GM21367 (cell line): ENCODE measurements around the gene IFNL3.
"Not testable (repeated sequence)": the region's sequence is repeated elsewhere in the genome, so short reads cannot be mapped to it uniquely, and the experiment has no call there.

Source experiments
- ATAC-seq: cut with Tn5 transposase; IDR thresholded peaks from one replicate; pipeline ENCODE4 v1.9.1; 2021; ENCODE audit not compliant: unreplicated experiment

Gene IFNL3

GRCh38 chr19:39253374-39254149 lies 8.8 kb upstream of the IFNL3 start:
- ATAC-seq, result no peak

- no peak for ATAC-seq
Measured at GRCh38 chr19:39252458-39252857, 7.7 kb upstream of the IFNL3 start.

- no peak for ATAC-seq
Measured at GRCh38 chr19:39251846-39252245, 7.0 kb upstream of the IFNL3 start.

GRCh38 chr19:39251081-39251480 lies 6.3 kb upstream of the IFNL3 start:
- ATAC-seq, result no peak

DNA sequence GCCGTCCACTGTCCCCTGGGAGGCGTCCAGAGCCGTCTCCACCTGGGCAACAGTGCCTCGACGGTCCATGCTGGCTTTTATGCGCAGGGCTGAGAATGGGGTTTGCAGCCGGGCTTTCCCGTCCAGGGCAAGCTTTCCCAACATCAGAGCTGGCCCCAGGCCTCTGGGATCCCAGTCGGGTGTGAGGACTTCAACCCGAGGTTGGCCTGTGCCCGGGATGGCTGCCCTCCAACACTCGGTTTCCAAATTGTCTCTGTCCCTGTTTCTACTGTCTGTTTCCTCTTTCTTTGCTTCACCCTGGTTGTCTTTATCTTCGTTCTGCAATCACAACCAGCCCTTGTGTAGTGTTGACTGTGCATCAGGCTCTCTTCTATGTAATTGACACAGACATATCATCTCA lies 4.0 kb upstream of the IFNL3 start, which contains the start of gene IFNL4:
Gene IFNL4, minus strand, starts transcription at position 51 of the 400 bp plus-strand sequence.
- ATAC-seq, result no peak

DNA sequence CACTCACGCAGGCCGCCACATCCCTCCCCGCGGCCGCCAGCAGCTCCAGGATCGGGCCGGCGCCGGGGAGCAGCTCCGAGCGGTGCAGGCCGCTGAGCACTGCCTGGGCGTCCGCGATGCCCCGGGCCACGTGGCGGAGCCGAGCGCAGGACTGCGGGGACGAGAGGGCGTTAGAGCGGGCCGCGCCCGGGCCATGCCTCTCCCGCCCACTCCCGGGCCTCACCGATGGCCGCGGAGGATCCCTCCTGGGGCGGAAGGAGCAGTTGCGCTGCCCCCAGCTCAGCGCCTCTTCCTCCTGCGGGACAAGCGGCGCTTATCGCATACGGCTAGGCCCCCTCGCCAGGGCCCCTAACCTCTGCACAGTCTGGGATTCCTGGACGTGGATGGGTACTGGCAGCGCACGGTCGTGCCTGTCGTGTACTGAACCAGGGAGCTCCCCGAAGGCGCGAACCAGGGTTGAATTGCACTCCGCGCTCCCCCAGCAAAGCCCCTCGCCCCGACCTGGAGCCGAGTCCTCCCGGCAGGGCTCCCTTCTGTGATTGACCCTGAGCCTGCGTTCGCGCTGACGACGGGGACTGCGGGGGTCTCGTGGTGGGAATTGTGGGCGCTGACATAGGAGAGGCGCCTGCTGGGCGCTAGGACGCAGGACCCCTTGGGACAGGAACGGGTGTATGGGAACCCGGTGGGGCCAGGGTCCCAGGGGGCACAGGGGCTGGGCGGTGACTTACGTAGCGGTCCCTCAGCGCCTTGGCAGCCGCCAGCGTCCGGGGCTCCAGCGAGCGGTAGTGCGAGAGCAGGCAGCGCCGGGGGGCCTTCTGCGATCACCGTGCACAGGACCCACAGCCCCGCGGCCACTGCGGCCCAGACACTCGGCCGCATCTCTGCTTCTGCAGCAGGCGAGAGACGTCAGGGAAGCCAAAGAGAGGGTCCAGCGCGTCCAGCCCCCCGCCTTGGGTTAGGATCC lies 3.2 kb upstream of the IFNL3 start:
- ATAC-seq, result no peak

GRCh38 chr19:39246951-39247669 lies 2.3 kb upstream of the IFNL3 start:
- ATAC-seq, result no peak

DNA sequence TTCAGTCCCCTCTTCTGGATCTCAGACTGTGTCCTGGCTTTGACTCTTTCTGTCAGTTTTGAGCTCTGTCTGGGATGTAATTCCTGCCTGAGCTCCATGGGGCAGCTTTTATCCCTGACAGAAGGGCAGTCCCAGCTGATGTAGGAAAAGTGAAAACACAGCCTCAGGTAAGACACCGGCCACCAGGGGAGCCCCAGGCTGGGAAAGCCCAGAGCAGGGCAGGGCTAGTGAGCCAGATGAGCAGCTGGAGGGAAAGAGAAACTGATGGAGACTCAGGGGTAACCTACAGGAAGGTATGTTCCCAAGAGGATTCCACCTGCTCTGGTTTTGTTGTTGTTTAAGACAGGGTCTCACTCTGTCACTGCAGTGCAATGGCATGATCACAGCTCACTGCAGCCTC lies 360 bp upstream of the IFNL3 start:
- ATAC-seq, result not testable (repeated sequence)

DNA sequence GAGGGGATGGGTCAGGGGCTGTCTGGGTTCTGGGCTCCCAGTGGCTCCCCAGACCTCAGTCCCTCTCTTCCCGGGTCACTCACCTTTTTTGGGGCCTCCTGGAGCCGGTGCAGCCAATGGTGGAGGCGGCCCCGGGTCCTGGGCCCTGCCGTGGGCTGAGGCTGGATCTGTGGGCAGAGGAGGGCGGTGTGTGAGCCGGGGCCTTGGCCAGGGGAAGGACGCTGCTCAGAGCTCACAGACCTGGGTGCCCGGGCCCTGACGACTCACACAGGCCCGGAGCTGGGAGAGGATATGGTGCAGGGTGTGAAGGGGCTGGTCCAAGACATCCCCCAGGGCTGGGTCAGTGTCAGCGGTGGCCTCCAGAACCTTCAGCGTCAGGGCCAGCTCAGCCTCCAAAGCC lies 1.1 kb downstream of the IFNL3 start:
- not testable (repeated sequence) for ATAC-seq

GRCh38 chr19:39240421-39240820 lies 4.4 kb downstream of the IFNL3 start:
- ATAC-seq, result no peak

DNA sequence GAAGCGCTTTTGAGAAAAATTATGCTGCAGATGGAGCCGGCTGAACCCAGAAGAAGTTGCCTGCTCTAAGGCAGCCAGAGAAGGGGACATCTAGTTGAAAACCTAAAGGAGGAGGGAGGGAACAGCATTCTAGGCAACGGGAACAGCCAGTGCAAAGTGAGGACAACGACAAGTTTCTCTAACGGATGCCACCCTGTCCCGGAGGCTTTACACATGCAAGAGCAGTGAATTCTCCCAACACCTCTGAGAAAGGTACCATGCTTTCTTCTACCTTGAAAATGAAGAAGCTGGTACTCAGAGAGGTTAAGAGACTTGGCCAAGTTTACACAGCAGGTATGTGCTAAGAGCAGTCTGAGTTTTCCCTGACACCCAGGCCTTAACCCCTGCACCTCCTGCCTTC lies 5.9 kb downstream of the IFNL3 start:
- ATAC-seq, result no peak

- no peak for ATAC-seq
Measured at GRCh38 chr19:39238209-39238608, 6.6 kb downstream of the IFNL3 start.

DNA sequence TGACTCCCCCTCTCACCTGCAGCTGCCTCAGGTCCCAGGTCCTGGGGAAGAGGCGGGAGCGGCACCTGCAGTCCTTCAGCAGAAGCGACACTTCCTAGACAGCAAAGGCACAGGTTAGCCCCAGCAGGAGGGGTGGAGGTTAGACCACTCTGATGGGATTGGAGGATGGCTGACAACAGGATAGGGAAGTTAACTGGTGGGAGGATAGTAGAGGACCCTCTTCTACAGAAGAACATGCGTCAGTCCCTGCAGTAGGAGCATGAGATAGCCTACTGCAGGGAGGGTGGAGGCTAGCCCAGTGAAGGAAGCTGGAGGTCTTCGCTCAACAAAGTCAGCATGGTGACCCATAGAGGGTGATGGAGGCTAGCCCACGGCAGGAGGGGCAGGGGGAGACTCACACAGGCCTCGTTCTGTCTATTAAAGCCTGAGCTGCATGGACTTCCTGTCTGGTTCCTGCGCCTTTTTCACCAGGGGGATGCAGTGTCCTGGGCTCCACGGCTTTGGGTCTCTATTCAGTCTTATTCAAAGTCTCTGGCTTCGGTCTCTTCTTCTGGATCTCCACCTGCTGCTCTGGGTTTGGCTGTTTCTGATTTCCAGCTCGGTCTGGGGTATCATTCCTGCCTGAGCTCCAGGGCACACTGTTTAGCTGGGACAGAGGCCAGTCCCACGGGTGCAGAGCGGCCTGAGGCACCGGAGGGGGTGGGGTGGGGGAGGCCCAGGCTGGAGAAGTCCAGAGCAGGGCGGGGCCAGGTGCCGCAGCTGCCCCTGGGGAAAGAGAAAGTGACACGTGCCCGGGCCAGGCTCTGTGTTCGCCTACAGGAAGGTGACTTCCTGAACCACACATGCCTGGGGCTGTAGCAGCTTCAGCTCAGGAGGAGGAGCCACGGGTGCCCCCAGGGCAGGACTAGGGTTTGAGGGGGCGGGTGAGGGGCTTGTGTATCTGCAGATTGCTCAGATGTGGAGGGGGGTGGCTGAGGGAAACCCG lies 7.3 kb downstream of the IFNL3 start:
- ATAC-seq, result no peak

DNA sequence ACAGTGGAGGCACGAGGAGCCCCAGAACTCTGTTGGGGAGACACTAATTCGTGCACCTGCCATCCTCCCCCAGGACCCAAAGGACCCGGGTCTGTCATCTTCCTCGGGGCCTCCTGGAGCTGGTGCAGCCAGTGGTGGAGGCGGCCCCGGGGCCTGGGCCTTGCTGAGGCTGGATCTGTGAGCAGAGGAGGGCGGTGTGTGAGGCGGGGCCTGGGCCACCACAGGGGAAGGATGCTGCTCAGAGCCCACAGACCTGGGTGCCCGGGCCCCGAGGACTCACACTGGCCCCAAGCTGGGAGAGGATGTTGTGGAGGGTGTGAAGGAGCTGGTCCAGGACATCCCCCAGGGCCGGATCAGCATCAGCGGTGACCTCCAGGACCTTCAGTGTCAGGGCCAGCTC lies 8.3 kb downstream of the IFNL3 start:
- ATAC-seq, result no peak

DNA sequence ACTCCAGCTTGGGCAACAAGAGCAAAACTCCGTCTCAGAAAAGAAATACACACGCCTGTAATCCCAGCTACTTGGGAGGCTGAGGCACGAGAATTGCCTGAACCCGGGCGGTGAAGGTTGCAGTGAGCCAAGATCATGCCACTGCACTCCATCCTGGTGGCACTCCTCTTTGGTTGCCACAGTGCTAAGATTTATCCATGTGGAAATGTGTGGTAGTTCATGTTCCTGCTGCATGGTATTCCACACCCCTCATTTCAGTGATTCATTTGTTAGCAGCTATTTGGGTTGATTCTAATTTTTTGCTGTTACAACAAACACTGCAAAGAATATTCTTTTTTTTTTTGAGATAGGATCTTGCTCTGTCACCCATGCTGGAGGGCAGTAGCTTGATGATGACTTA lies 12.1 kb downstream of the IFNL3 start:
- no peak for ATAC-seq

GRCh38 chr19:39230096-39230764 lies 14.6 kb downstream of the IFNL3 start:
- ATAC-seq, result no peak

DNA sequence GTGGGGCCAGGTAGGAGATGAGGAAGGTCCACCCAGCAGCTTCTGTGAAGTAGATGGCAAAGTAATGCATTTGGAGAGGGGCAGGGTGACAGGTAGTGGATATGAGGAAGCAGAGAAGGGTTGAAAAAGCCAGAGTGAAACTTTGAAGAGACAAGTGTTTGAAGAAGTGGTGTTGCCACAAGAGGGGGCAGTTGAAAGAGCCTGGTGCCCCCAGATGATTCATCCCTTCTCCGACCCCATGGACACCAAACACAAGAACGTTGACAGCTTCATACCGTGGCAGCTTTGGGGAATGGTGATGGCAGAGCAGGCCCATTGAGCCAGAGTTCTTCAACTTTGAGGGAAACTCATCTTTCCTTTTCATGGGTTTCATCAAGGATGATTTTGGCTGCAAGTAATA lies 19.9 kb downstream of the IFNL3 start:
- no peak for ATAC-seq

DNA sequence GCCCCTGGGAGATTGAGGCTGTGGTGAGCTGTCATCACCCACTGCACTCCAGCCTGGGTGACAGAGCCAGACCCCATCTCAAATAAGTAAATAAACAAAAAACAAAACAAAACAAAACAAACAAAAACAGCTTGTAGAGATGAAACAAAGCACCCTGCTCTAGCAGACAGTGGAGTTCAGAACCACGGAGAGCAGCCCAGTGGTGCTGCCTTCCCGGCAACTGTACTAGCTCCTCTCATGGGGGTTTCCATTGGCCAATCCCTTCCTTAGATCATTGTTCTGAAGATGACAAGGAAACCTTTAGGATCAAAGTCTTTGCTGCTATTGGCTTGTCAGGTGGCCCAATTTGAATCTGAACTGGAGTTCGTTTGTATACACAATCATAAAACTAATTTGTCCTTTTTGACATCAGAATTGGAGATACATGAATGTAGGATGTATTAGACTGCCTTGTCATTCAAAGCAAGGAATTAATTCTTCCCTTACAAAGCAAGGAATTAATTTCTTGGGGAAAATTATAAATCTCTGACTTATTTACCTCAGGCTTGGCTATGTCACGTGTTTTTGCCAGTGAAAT lies 21.0 kb downstream of the IFNL3 start:
- ATAC-seq, result no peak

DNA sequence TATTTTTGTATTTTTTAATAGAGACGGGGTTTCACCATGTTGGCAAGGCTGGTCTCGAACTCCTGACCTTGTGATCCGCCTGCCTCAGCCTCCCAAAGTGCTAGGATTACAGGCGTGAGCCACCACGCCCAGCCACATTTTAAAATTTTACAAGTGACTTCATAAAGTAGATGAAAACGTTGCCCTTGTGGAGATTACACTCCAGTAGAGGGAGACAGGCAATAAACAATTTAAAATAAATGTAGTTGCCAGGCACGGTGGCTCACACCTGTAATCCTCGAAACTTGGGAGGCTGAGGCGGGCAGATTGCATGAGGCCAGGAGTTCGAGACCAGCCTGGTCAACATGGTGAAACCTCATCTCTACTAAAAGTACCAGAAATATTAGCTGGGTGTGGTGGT lies 25.7 kb downstream of the IFNL3 start:
- not testable (repeated sequence) for ATAC-seq
